HEK293 (cell line): ENCODE measurements around the gene MANF.

Source experiments
- CTCF ChIA-PET: fragments of 350-600 bp; formaldehyde crosslinking; extraction: SDS; loops from one replicate; lab custom pipeline; 2021; ENCODE audit warnings: antibody characterized with exemption; lab: Yijun Ruan, JAX
- POLR2A ChIA-PET: fragments of 300-600 bp; formaldehyde crosslinking; extraction: SDS; loops from one replicate; lab custom pipeline; 2020; ENCODE audit warnings: antibody characterized with exemption, inconsistent platforms; lab: Yijun Ruan, JAX
- H3K27ac ChIP-seq: fragments of 200-500 bp; sonication (Bioruptor generic); 2 replicates; pipeline ENCODE4 v1.5.1; 2014; ENCODE audit warnings: low read depth, low read length, control low read depth, inconsistent platforms; ENCODE audit errors: extremely low read depth
- H3K36me3 ChIP-seq, 2 experiments: fragments of 200-500 bp in 1 of 2; sonication (Bioruptor generic) in 1 of 2; 1 replicate in 1 of 2; 2 replicates in 1 of 2; pipeline ENCODE4 v1.5.1; 2014 to 2017; ENCODE audit warnings: inconsistent platforms in 2 of 2, low read length in 2 of 2; ENCODE audit not compliant: control insufficient read depth in 2 of 2, insufficient read depth in 1 of 2
- H3K4me1 ChIP-seq: fragments of 200-500 bp; sonication (Bioruptor generic); 2 replicates; pipeline ENCODE4 v1.5.1; 2014; ENCODE audit warnings: mild to moderate bottlenecking, low read length, inconsistent platforms; ENCODE audit not compliant: control insufficient read depth, insufficient read depth
- H3K4me3 ChIP-seq: 2 replicates; pipeline ENCODE4 v1.5.1; 2011; ENCODE audit warnings: low read depth, mild to moderate bottlenecking, control low read depth, low read length, moderate library complexity
- H3K9me3 ChIP-seq: fragments of 200-500 bp; sonication (Bioruptor generic); 2 replicates; pipeline ENCODE4 v1.5.1; 2014; ENCODE audit warnings: low read depth, low read length, inconsistent platforms; ENCODE audit not compliant: control insufficient read depth, insufficient read depth
- KLF9 ChIP-seq: fragments of 450-650 bp; formaldehyde crosslinking; IDR thresholded peaks from 2 replicates; pipeline ENCODE4 v1.5.1; 2016; ENCODE audit warnings: missing biosample characterization, missing genetic modification characterization, low read depth
- TCF7L2 ChIP-seq: IDR thresholded peaks from 2 replicates; pipeline ENCODE4 v1.6.1; 2011; ENCODE audit warnings: low read depth, mild to moderate bottlenecking, inconsistent platforms, low read length, moderate library complexity, borderline replicate concordance
- ZBTB48 ChIP-seq: fragments of 450-650 bp; formaldehyde crosslinking; IDR thresholded peaks from 2 replicates; pipeline ENCODE4 v1.5.1; 2016; ENCODE audit warnings: missing biosample characterization, missing genetic modification characterization
- ZFHX2 ChIP-seq: fragments of 450-650 bp; formaldehyde crosslinking; conservative IDR thresholded peaks from 2 replicates; pipeline ENCODE4 v1.5.1; 2016; ENCODE audit warnings: missing biosample characterization, missing genetic modification characterization
- ZNF146 ChIP-seq: fragments of 450-650 bp; formaldehyde crosslinking; IDR thresholded peaks from 2 replicates; pipeline ENCODE4 v1.5.1; 2016; ENCODE audit warnings: missing biosample characterization, missing genetic modification characterization
- ZNF19 ChIP-seq: fragments of 450-650 bp; formaldehyde crosslinking; IDR thresholded peaks from 2 replicates; pipeline ENCODE4; 2016; ENCODE audit warnings: missing biosample characterization, missing genetic modification characterization, low read depth
- ZNF266 ChIP-seq: fragments of 450-650 bp; formaldehyde crosslinking; IDR thresholded peaks from 2 replicates; pipeline ENCODE4 v1.5.1; 2016; ENCODE audit warnings: missing biosample characterization, missing genetic modification characterization, low read depth
- ZNF354C ChIP-seq: fragments of 450-650 bp; formaldehyde crosslinking; IDR thresholded peaks from 2 replicates; pipeline ENCODE4 v1.5.1; 2016; ENCODE audit warnings: missing biosample characterization, missing genetic modification characterization, low read depth, borderline replicate concordance
- ZNF362 ChIP-seq: fragments of 450-650 bp; formaldehyde crosslinking; IDR thresholded peaks from 2 replicates; pipeline ENCODE4 v1.5.1; 2016; ENCODE audit warnings: missing biosample characterization, missing genetic modification characterization
- ZNF366 ChIP-seq: fragments of 450-650 bp; formaldehyde crosslinking; conservative IDR thresholded peaks from 2 replicates; pipeline ENCODE4 v1.5.1; 2016; ENCODE audit warnings: missing biosample characterization, missing genetic modification characterization
- ZNF404 ChIP-seq: fragments of 450-650 bp; formaldehyde crosslinking; IDR thresholded peaks from 2 replicates; pipeline ENCODE4 v1.5.1; 2017; ENCODE audit warnings: missing biosample characterization, missing genetic modification characterization
- ZNF426 ChIP-seq: fragments of 450-650 bp; formaldehyde crosslinking; IDR thresholded peaks from 2 replicates; pipeline ENCODE4 v1.5.1; 2017; ENCODE audit warnings: missing biosample characterization, missing genetic modification characterization, mild to moderate bottlenecking, inconsistent platforms, moderate library complexity
- ZNF433 ChIP-seq: fragments of 450-650 bp; formaldehyde crosslinking; IDR thresholded peaks from 2 replicates; pipeline ENCODE4 v1.5.1; 2016; ENCODE audit warnings: missing biosample characterization, missing genetic modification characterization, low read depth
- ZNF510 ChIP-seq: fragments of 450-650 bp; formaldehyde crosslinking; IDR thresholded peaks from 2 replicates; pipeline ENCODE4 v1.5.1; 2018; ENCODE audit warnings: mild to moderate bottlenecking, missing genetic modification characterization, missing biosample characterization; ENCODE audit not compliant: insufficient replicate concordance
- ZNF558 ChIP-seq: fragments of 450-650 bp; formaldehyde crosslinking; IDR thresholded peaks from 2 replicates; pipeline ENCODE4 v1.5.1; 2016; ENCODE audit warnings: missing biosample characterization, missing genetic modification characterization
- ZNF571 ChIP-seq: fragments of 450-650 bp; formaldehyde crosslinking; IDR thresholded peaks from 2 replicates; pipeline ENCODE4 v1.5.0; 2017; ENCODE audit warnings: missing biosample characterization, missing genetic modification characterization
- ZNF610 ChIP-seq: fragments of 450-650 bp; formaldehyde crosslinking; IDR thresholded peaks from 2 replicates; pipeline ENCODE4 v1.5.1; 2016; ENCODE audit warnings: missing biosample characterization, missing genetic modification characterization, borderline replicate concordance
- ZNF701 ChIP-seq: fragments of 450-650 bp; formaldehyde crosslinking; IDR thresholded peaks from 2 replicates; pipeline ENCODE4 v1.5.1; 2016; ENCODE audit warnings: missing biosample characterization, missing genetic modification characterization
- ZNF768 ChIP-seq: fragments of 450-650 bp; formaldehyde crosslinking; IDR thresholded peaks from 2 replicates; pipeline ENCODE4 v1.5.1; 2018; ENCODE audit warnings: missing biosample characterization, mild to moderate bottlenecking, missing genetic modification characterization
- ZNF776 ChIP-seq: fragments of 450-650 bp; formaldehyde crosslinking; IDR thresholded peaks from 2 replicates; pipeline ENCODE4 v1.5.0; 2017; ENCODE audit warnings: missing biosample characterization, missing genetic modification characterization, borderline replicate concordance
- ZNF777 ChIP-seq: fragments of 450-650 bp; formaldehyde crosslinking; IDR thresholded peaks from 2 replicates; pipeline ENCODE4 v1.5.1; 2017; ENCODE audit warnings: missing biosample characterization, missing genetic modification characterization, borderline replicate concordance
- ZNF830 ChIP-seq: fragments of 450-650 bp; IDR thresholded peaks from 2 replicates; pipeline ENCODE4 v1.5.0; 2018; ENCODE audit warnings: missing biosample characterization, missing genetic modification characterization, low read depth, mild to moderate bottlenecking, moderate library complexity
- ZSCAN5A ChIP-seq: fragments of 450-650 bp; formaldehyde crosslinking; IDR thresholded peaks from 2 replicates; pipeline ENCODE4 v1.5.1; 2016; ENCODE audit warnings: missing biosample characterization, missing genetic modification characterization
- ZXDB ChIP-seq: fragments of 450-650 bp; formaldehyde crosslinking; IDR thresholded peaks from 2 replicates; pipeline ENCODE4 v1.5.1; 2016; ENCODE audit warnings: missing biosample characterization, missing genetic modification characterization
- TF ChIP-seq, protein P1 (sequence below): fragments of 450-650 bp; formaldehyde crosslinking; IDR thresholded peaks from 2 replicates; pipeline ENCODE4 v1.5.1; 2016; ENCODE audit warnings: missing biosample characterization, missing genetic modification characterization
- TF ChIP-seq, protein P2 (sequence below): fragments of 450-650 bp; formaldehyde crosslinking; IDR thresholded peaks from 2 replicates; pipeline ENCODE4 v1.5.1; 2016; ENCODE audit warnings: missing biosample characterization, missing genetic modification characterization
- TF ChIP-seq, protein P3 (sequence below): fragments of 450-650 bp; formaldehyde crosslinking; IDR thresholded peaks from 2 replicates; pipeline ENCODE4 v1.5.1; 2016; ENCODE audit warnings: missing biosample characterization, missing genetic modification characterization

MANF gene

GRCh38 chr3:51353131-51353530 is 32.0 kb upstream of the MANF start:
- TF ChIP-seq ZNF777 (tag by site-specific recombination) (no peak), ZNF266 (no peak), ZNF146 (no peak), KLF9 (no peak), ZNF510 (tag by site-specific recombination) (no peak), ZNF830 (tag by site-specific recombination) (no peak), ZNF558 (tag by site-specific recombination) (no peak), ZXDB (tag by site-specific recombination) (no peak), TCF7L2 (no peak), ZNF571 (tag by site-specific recombination) (no peak), ZBTB48 (tag by site-specific recombination) (no peak), ZSCAN5A (tag by site-specific recombination) (no peak)
- TF ChIP-seq, protein P1, sequence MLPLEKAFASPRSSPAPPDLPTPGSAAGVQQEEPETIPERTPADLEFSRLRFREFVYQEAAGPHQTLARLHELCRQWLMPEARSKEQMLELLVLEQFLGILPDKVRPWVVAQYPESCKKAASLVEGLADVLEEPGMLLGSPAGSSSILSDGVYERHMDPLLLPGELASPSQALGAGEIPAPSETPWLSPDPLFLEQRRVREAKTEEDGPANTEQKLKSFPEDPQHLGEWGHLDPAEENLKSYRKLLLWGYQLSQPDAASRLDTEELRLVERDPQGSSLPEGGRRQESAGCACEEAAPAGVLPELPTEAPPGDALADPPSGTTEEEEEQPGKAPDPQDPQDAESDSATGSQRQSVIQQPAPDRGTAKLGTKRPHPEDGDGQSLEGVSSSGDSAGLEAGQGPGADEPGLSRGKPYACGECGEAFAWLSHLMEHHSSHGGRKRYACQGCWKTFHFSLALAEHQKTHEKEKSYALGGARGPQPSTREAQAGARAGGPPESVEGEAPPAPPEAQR (tag by site-specific recombination): no peak
- TF ChIP-seq, protein P2, sequence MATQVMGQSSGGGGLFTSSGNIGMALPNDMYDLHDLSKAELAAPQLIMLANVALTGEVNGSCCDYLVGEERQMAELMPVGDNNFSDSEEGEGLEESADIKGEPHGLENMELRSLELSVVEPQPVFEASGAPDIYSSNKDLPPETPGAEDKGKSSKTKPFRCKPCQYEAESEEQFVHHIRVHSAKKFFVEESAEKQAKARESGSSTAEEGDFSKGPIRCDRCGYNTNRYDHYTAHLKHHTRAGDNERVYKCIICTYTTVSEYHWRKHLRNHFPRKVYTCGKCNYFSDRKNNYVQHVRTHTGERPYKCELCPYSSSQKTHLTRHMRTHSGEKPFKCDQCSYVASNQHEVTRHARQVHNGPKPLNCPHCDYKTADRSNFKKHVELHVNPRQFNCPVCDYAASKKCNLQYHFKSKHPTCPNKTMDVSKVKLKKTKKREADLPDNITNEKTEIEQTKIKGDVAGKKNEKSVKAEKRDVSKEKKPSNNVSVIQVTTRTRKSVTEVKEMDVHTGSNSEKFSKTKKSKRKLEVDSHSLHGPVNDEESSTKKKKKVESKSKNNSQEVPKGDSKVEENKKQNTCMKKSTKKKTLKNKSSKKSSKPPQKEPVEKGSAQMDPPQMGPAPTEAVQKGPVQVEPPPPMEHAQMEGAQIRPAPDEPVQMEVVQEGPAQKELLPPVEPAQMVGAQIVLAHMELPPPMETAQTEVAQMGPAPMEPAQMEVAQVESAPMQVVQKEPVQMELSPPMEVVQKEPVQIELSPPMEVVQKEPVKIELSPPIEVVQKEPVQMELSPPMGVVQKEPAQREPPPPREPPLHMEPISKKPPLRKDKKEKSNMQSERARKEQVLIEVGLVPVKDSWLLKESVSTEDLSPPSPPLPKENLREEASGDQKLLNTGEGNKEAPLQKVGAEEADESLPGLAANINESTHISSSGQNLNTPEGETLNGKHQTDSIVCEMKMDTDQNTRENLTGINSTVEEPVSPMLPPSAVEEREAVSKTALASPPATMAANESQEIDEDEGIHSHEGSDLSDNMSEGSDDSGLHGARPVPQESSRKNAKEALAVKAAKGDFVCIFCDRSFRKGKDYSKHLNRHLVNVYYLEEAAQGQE (tag by site-specific recombination): no peak
- TF ChIP-seq, protein P3, sequence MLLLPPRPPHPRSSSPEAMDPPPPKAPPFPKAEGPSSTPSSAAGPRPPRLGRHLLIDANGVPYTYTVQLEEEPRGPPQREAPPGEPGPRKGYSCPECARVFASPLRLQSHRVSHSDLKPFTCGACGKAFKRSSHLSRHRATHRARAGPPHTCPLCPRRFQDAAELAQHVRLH (tag by site-specific recombination): no peak
- Histone ChIP-seq H3K36me3 (peaks cover 0 to 57% of the 10 kb centered on the region in 2 experiments; a peak in 1 of 3 replicates), H3K9me3 (no peaks in the 10 kb centered on the region), H3K4me3 (no peak overlapping the region), H3K4me1 (no peaks in the 10 kb centered on the region), H3K27ac (no peak overlapping the region)
- POLR2A ChIA-PET: no interaction called here
- CTCF ChIA-PET: no interaction called here

DNA sequence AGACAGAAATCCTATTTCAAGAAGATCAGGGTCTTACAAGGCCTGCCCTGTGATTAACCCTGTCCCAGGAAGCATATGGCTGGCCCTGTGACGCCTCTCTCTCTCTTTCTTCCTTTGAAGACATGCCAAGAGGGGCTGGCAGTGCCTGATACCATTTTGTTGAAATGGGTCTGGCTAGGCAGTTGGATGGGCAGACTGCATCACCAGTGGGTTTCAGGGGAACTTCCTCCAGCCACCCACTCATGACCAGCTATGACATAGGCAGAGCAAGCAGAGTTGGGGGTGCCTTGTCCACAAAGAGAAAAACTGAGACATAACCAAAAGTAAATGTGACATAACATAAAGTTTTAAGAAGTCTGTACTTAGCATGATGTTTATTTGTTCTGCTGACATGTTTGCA is 31.4 kb upstream of the MANF start:
- Histone ChIP-seq H3K4me3 (no peak overlapping the region), H3K27ac (no peak overlapping the region), H3K9me3 (no peaks in the 10 kb centered on the region), H3K36me3 (peaks cover 0 to 60% of the 10 kb centered on the region in 2 experiments; a peak in 1 of 3 replicates), H3K4me1 (no peaks in the 10 kb centered on the region)
- ChIA-PET CTCF (interaction anchor here (1.4 kb wide), 1 partner anchor 43 kb away, joined by 4 read pairs; no protein-coding TSS in a partner anchor), POLR2A (no interaction called here)
- TF ChIP-seq ZNF701 (tag by site-specific recombination): no peak
- TF ChIP-seq ZNF433 (tag by site-specific recombination): no peak
- TF ChIP-seq ZFHX2: no peak
- TF ChIP-seq ZNF776: no peak
- no peak for TF ChIP-seq ZNF768
- TF ChIP-seq ZNF266: no peak
- no peak for TF ChIP-seq ZNF19
- no peak for TF ChIP-seq ZNF404
- TF ChIP-seq ZNF362: no peak
- TF ChIP-seq ZNF426 (tag by site-specific recombination): no peak
- TF ChIP-seq ZNF366 (tag by site-specific recombination): no peak
- no peak for TF ChIP-seq ZNF610 (tag by site-specific recombination)
- TF ChIP-seq ZNF354C (tag by site-specific recombination): no peak
